Effector memory CD8-positive, alpha-beta T cell (primary cell): ENCODE results near the gene CORO6.

Experiments used
- ATAC-seq: fragments of 150-1000 bp; cut with Tn5 transposase; replicated peaks from 2 replicates; pipeline ENCODE4 v1.10.0; 2021; ENCODE audit warnings: mild to moderate bottlenecking, moderate library complexity
- DNase-seq, 3 experiments: peaks; one replicate each; pipeline ENCODE4 v3.0.0; 2021
- H3K27ac Mint-ChIP-seq, 2 donors: one replicate each; pipeline ENCODE4 v1.8.0; 2022; ENCODE audit warnings: mild to moderate bottlenecking in 2 of 2, mixed read lengths in 2 of 2, moderate library complexity in 2 of 2
- H3K27me3 Mint-ChIP-seq, 2 donors: one replicate each; pipeline ENCODE4 v1.8.0; 2022; ENCODE audit warnings: mixed read lengths in 2 of 2
- H3K36me3 Mint-ChIP-seq: one replicate; pipeline ENCODE4 v1.8.0; 2022; ENCODE audit warnings: mild to moderate bottlenecking, moderate library complexity, mixed read lengths; ENCODE audit not compliant: insufficient read depth
- H3K4me1 Mint-ChIP-seq, 2 donors: one replicate each; pipeline ENCODE4 v1.8.0; 2022; ENCODE audit warnings: low read depth in 2 of 2, mixed read lengths in 2 of 2
- H3K4me3 Mint-ChIP-seq, 2 donors: one replicate each; pipeline ENCODE4 v1.8.0; 2022; ENCODE audit warnings: mild to moderate bottlenecking in 2 of 2, mixed read lengths in 2 of 2, moderate library complexity in 2 of 2
- H3K9me3 Mint-ChIP-seq, 2 donors: one replicate each; pipeline ENCODE4 v1.8.0; 2022; ENCODE audit warnings: mixed read lengths in 2 of 2

CORO6 gene

DNA sequence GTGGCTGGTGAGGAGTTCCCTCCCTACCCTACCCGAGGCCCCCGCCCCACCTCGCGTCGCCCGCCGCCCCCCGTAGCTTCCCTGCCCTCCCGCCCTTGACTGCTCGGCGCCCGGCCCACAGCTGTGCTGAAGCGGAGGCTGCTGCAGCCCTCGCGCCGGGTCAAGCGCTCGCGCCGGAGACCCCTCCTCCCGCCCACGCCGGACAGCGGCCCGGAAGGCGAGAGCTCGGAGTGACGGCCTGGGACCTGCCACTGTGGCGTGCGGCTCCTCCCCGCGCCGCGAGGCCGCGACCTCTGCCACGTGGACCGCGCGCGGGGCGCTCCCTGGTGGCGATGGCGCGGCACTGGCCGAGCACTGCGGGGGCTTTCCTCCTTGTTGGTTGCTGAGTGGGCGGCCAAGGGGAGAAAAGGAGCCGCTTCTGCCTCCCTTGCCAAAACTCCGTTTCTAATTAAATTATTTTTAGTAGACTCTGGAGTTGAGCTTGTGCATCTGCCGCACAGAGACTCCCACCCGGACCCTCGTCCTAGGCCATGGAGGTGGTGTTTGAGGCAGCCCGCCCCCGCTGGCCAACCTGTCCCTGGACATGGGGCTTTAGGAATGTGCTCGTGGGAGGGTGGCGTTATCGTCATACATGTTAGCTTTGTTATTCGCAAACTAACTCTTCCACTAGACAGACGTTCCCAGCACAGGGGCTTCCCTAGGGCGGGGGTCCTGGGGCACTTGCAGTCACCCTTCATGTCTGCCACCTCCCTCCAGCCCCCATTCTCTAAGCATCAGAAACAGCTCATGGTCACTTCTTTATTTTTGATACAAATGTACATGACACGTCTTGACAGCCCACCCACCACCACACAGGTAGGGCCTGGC is 49.8 kb downstream of the CORO6 start:
- ATAC-seq (peak; percentile 61), DNase-seq (peak in 2 of 3 experiments; percentile 62 to 68)
- H3K27ac Mint-ChIP-seq = peak overlapping the region in 1 of 2 donors; percentile 49
- peaks cover 18 to 20% of the 10 kb centered on the region in 2 donors for H3K4me1 Mint-ChIP-seq
- peaks cover 55% of the 10 kb centered on the region for H3K36me3 Mint-ChIP-seq
- H3K9me3 Mint-ChIP-seq = no peaks in the 10 kb centered on the region
- no peaks in the 10 kb centered on the region for H3K27me3 Mint-ChIP-seq
- peak overlapping the region in 1 of 2 donors; percentile 19 for H3K4me3 Mint-ChIP-seq

DNA sequence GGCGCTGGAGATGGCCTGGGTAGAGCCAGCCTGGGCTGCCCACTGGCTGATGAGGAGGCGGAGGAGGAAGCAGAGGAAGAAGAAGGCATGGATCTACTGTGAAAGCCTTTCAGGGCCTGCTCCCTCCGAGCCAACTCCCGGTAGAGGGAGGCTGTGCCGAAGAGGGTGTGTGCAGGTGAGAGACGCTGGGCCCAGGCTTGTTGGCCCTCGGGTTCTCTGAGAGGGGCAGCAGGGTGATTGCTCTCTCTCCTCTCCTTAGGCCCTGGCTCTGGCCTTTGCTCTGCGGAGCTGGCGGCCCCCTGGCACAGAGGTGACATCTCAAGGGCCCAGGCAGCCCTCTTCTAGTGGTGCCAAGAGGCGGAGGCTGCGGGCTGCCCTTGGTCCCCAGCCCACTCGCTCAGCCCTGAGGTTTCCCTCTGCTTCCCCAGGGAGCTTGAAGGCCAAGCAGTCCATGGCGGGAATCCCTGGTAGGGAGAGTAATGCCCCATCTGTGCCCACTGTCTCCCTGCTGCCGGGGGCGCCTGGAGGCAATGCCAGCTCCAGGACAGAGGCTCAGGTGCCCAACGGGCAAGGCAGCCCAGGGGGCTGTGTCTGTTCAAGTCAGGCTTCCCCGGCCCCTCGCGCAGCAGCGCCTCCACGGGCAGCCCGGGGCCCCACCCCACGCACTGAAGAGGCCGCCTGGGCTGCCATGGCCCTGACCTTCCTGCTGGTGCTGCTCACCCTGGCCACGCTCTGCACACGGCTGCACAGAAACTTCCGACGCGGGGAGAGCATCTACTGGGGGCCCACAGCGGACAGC is 50.6 kb downstream of the CORO6 start:
- ATAC-seq = no peak
- Mint-ChIP-seq H3K9me3 (no peaks in the 10 kb centered on the region), H3K27ac (no peak overlapping the region), H3K27me3 (no peaks in the 10 kb centered on the region), H3K4me1 (peaks cover 18 to 20% of the 10 kb centered on the region in 2 donors), H3K4me3 (no peak overlapping the region), H3K36me3 (peaks cover 58% of the 10 kb centered on the region)
- no peak for DNase-seq

DNA sequence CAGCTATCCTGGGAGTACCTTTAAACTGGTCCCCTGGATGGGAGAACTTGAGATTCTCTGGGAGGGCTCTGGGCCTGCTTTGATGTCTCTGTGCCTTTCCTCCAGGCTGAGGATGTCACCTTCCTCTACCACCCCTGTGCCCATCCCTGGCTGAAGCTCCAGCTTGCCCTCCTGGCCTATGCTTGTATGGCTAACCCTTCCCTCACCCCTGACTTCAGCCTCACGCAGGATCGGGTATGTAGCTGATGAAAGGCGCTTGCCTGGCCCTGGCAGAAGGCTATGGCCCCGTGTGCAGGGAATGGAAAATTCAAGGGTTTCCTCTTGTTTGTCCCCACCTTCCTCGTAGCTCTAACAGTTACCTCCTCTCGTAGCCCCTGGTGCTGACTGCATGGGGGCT is 51.2 kb downstream of the CORO6 start:
- peaks cover 55% of the 10 kb centered on the region for H3K36me3 Mint-ChIP-seq
- H3K27me3 Mint-ChIP-seq = no peaks in the 10 kb centered on the region
- no peak overlapping the region for H3K27ac Mint-ChIP-seq
- H3K9me3 Mint-ChIP-seq = no peaks in the 10 kb centered on the region
- no peak overlapping the region for H3K4me3 Mint-ChIP-seq
- H3K4me1 Mint-ChIP-seq = peaks cover 18 to 20% of the 10 kb centered on the region in 2 donors
- DNase-seq (no peak), ATAC-seq (no peak)

DNA sequence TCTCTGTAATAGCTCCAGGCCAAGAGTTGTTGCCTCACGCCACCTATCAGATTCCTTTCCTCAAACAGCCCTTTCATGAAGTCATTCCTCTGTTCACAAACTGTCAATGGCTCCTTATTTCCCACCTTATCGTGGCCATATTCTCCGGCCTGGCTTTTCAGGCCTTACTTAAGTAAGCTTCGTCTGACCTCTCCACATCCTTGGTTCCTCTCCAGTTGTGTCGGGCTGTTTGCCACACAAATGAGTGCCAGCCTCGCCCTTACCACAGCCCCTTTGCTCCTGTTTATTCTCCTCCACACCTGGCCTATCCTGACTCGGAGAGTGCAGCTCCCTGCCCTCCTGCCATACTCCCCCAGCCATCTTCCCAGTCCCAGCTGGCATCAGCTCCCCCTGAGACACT is 52.2 kb downstream of the CORO6 start:
- ATAC-seq = no peak
- DNase-seq = no peak
- peaks cover 22 to 25% of the 10 kb centered on the region in 2 donors for H3K4me1 Mint-ChIP-seq
- H3K36me3 Mint-ChIP-seq = peaks cover 52% of the 10 kb centered on the region
- H3K27me3 Mint-ChIP-seq = no peaks in the 10 kb centered on the region
- H3K9me3 Mint-ChIP-seq = no peaks in the 10 kb centered on the region
- H3K27ac Mint-ChIP-seq = peak overlapping the region; percentile 33 to 64
- H3K4me3 Mint-ChIP-seq = peak overlapping the region; percentile 4 to 18

DNA sequence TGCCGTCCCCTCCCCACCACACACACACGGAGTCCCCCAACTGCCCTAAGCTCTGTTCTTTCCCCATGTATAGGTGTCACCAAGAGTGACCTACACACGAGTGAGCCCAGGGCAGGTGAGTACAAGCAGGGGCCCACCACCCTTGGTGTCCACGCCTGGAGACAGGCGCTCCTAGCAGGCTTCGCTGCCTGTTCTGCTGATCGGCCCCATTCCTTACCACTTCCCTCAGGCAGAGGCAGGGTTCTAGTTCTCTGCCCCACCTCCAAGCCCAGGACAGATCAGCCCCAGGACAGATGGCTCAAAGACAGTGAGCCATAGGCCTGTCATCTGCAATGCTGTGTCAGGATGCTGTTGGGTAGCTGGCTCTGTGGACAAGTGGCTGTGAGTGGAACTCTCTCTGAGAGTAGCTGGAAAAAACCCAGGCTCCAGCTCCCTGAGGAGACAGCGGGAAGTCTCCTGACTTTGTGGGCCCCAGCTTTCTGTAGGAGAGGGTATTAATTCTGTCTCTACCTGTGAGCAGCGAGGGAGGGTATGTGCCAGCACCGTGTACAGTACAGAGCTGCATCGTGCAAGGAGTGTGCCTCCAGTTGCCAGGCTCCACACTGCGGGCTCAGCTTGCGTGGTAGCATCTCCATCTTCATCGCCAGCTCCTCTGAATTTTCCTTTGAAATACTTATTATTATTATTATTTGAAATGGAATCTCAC is 53.3 kb downstream of the CORO6 start:
- Mint-ChIP-seq H3K4me3 (peak overlapping the region; percentile 97 to 99), H3K4me1 (peaks cover 25 to 28% of the 10 kb centered on the region in 2 donors), H3K27me3 (no peaks in the 10 kb centered on the region), H3K9me3 (no peaks in the 10 kb centered on the region), H3K36me3 (peaks cover 42% of the 10 kb centered on the region), H3K27ac (peak overlapping the region in 1 of 2 donors; percentile 91)
- ATAC-seq (no peak), DNase-seq (no peak)

DNA sequence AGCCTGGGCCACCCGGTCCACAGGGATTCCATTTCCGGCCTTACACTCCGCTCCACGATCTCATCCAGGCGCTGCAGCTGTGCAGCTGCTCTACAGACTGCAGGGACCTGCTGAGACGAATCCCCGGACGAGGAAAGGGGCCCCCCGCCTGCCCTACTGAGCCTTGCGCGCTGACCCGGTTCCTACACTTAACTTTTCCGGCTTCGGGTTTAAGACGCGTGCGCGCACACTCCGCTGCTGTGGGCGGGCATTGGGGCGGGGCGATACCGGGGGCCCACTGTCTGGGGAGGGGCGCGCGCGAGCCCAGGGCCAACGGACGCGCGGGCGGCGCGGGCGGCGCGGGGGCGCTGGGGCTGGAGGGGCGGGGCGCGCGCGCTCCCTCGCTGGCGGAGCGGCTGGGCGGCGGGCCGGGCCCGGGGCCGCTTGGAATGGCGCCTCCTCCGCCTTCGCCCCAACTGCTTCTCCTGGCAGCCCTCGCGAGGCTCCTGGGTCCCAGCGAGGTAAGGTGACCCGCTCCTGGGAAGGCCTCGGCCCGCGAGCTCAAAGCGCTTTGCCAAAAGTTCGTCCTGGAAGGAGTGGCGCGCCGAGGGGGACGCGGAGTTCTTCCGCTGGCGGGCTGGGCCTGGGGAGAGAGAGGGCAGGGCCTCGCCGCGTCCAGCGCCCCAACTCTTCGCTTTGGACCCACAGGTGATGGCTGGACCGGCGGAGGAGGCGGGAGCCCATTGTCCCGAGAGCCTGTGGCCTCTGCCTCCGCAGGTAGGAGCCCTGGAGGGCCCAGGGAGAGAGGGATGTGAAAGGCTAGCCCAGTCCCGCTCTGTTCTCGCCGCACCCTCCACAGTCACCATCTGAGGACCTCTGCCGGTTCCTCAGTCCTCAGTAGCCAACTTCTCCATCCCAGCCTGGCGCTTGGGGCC is 54.1 kb downstream of the CORO6 start, which contains the start of gene TP53I13:
Gene TP53I13 (plus strand): TSS at position 371 of the 914 bp plus-strand sequence. CDS start 58 bp downstream, at position 429.
- ATAC-seq (peak; percentile 50), DNase-seq (peak; percentile 73 to 77 (median 74))
- Mint-ChIP-seq H3K9me3 (no peaks in the 10 kb centered on the region), H3K27ac (peak within 1 kb of the TSS; percentile 79 to 91), H3K4me1 (peaks cover 30 to 34% of the 10 kb centered on the region in 2 donors), H3K36me3 (peaks cover 38% of the 10 kb centered on the region), H3K27me3 (no peaks in the 10 kb centered on the region), H3K4me3 (peak within 1 kb of the TSS; percentile 97 to 99)

DNA sequence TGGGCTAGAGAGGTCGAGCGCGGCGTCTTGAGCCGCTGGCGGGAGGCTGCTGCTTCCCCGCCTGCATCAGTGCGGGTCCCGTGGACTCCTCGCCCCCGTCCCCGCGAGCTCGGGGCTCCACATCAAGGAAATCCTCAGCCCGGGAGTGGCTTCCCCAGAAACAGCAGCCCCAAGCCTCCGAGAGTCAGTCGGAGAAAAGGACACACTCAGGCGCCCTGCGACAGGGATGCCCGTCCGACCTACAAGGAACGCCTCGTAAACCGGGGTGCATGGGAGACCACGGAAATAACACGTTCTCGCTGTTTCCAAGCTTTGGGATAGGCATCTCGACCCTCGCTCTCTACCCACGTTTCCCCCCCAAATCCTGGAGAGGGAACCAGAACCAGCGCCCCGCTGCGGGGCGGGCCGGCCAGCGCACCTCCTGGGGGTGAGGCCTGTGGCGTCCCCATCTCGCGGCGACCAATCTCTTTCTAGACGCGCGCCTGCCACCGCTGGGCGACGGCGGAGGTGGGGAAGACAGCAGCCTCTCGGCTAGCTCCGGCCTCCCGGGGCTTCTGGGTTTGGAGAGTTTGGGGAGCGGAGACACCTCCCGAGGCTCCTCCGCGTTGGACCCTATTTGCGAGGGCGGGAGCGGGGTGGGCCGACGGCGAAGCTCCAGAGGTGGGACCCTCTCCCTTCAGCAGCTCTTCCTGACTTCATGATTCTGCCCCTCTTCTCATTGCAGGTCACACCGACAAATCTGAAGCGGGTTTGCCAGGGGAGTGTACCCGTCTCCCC is 55.0 kb downstream of the CORO6 start:
- peak; percentile 58 for ATAC-seq
- Mint-ChIP-seq H3K36me3 (peaks cover 36% of the 10 kb centered on the region), H3K27me3 (no peaks in the 10 kb centered on the region), H3K4me1 (peaks cover 32 to 35% of the 10 kb centered on the region in 2 donors), H3K27ac (peak overlapping the region; percentile 79 to 91), H3K9me3 (no peaks in the 10 kb centered on the region), H3K4me3 (peak overlapping the region; percentile 97 to 99)
- DNase-seq = peak; percentile 69 to 71 (median 71)

DNA sequence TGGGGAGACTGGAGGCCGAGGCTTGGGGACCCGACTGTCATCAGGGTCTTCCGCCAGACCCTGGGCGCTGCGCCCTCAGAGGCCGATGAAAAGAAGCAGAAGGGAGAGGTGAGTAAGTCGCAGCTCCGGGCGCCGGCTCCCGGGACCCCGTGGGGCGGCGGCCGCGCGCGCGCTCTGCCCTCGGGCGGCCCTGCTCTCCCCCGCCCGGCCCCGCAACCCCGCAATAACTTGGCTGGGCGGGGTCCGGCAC is 55.5 kb downstream of the CORO6 start:
- H3K27ac Mint-ChIP-seq = peak overlapping the region in 1 of 2 donors; percentile 91
- ATAC-seq (peak; percentile 7), DNase-seq (no peak)
- no peaks in the 10 kb centered on the region for H3K27me3 Mint-ChIP-seq
- H3K36me3 Mint-ChIP-seq = peaks cover 36% of the 10 kb centered on the region
- H3K4me1 Mint-ChIP-seq = peaks cover 37 to 38% of the 10 kb centered on the region in 2 donors
- H3K9me3 Mint-ChIP-seq = no peaks in the 10 kb centered on the region
- peak overlapping the region; percentile 97 to 99 for H3K4me3 Mint-ChIP-seq

DNA sequence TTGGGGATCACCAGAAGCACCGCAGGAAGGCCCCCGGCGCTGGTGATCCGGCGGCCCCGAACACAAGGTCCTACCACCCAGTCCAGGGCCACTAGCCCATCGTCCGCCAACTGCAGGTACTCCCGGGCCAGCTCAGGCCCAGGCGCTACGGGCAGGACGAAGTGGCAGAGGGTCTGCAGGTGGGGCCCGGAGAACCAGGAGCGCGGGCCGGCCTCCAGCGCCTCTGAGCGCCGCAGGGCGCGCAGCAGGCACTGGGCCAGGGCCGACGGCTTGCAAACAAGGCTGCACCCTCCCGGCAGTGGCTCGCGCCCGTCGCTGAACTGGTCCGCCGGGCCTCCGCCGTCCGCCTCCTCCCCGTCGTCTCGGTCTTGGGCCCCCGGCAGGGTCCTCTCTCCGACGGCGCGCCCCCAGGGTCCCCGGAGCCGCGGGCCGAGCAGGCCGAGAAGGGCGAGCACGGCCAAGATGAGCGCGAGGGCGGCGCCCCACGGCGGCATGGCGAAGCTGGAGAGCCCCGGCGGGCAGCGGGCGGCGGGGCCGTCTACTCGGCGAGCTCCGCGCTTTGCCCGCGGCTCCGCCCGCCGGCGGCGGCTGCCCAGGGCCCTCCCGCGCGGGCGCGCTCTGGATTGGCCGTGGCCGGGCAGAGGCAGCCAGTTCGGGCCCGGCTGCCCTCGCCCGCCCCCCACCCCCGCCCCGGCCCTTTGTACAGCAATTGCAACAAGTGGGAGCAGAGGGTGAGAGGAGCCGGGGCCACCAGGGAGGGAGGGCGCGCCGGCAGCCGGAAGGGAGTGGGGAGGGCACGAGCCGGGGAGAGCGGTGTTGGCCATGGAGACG is 56.0 kb downstream of the CORO6 start, which contains the start of gene ABHD15:
Gene ABHD15 (minus strand): TSS at position 565 of the 831 bp plus-strand sequence. CDS start 71 bp downstream, at position 494.
- H3K27ac Mint-ChIP-seq = peak within 1 kb of the TSS; percentile 79 to 93
- H3K36me3 Mint-ChIP-seq = peaks cover 41% of the 10 kb centered on the region
- peak within 1 kb of the TSS; percentile 97 to 99 for H3K4me3 Mint-ChIP-seq
- ATAC-seq (peak; percentile 35), DNase-seq (peak; percentile 51 to 61 (median 56))
- H3K27me3 Mint-ChIP-seq = no peaks in the 10 kb centered on the region
- H3K9me3 Mint-ChIP-seq = no peaks in the 10 kb centered on the region
- peaks cover 38 to 42% of the 10 kb centered on the region in 2 donors for H3K4me1 Mint-ChIP-seq

DNA sequence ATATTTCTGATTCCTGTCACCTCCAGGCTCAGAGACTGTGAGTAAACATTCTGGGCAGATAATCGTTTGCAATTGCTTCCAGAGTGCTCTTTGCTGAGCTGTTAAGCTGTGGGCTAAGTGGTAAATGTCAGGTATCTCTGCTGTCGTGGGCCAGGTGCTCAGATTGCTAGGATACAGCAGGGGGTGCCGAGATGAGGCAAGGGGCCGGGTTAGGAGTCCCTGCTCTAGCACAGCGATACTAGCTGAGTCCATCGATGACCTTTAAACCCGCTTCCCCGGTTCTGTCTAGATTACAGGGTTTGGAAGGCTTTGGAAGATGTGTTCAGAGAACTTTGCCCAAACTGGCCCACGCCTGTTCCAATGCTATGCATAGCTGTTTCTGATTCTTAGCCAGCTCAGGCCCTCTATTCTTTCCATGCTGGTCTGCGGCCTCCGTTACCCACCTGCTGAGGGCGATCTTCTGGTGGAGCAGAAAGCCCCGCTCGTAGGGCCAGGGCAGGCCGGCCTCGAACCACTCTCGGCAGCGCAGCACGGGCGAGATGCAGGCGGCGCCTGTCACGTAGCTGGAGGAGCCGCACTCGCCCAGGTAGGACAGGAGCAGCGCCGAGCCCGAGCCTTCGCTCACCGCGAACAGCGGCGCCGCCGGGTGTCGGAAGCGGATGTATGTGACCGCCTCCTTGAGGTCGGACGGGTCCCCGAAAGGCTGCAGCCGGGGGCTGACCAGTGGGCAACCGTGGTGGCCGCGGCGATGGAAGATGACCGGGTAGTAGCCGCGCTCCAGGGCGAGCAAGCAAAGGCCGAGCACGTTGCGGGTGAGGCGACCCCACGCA is 56.9 kb downstream of the CORO6 start:
- no peaks in the 10 kb centered on the region for H3K9me3 Mint-ChIP-seq
- H3K36me3 Mint-ChIP-seq = peaks cover 43% of the 10 kb centered on the region
- H3K27me3 Mint-ChIP-seq = no peaks in the 10 kb centered on the region
- peaks cover 36 to 40% of the 10 kb centered on the region in 2 donors for H3K4me1 Mint-ChIP-seq
- DNase-seq (peak; percentile 56 to 57 (median 57)), ATAC-seq (peak; percentile 32)
- peak overlapping the region; percentile 97 to 99 for H3K4me3 Mint-ChIP-seq
- H3K27ac Mint-ChIP-seq = peak overlapping the region; percentile 79 to 93
